GM23248 (cell line): ENCODE results near the gene NPR2. TPM values are rescaled to one million over a fixed set of nuclear protein-coding genes. Genes with fewer than 3 reads are reported as not detected.

ENCODE experiments used
- DNase-seq: peaks from one replicate; pipeline ENCODE4 v3.0.0-alpha.2; 2015
- H2AFZ ChIP-seq: fragments of 200-600 bp; sonication (generic); 2 replicates; pipeline ENCODE4 v1.6.1; 2016; ENCODE audit warnings: antibody characterized with exemption
- H3F3A ChIP-seq: fragments of 200-600 bp; sonication (generic); 2 replicates; pipeline ENCODE4 v1.6.1; 2016; ENCODE audit warnings: mild to moderate bottlenecking, antibody characterized with exemption, mixed run types; ENCODE audit not compliant: insufficient read depth
- H3K27ac ChIP-seq: fragments of 200-600 bp; sonication (generic); 2 replicates; pipeline ENCODE4 v1.5.1; 2016; ENCODE audit warnings: mild to moderate bottlenecking
- H3K27me3 ChIP-seq: fragments of 200-600 bp; sonication (generic); replicated peaks from 2 replicates; pipeline ENCODE4 v1.6.1; 2016; ENCODE audit warnings: mild to moderate bottlenecking; ENCODE audit not compliant: insufficient read depth
- H3K36me3 ChIP-seq: fragments of 200-600 bp; sonication (generic); 2 replicates; pipeline ENCODE4 v1.6.1; 2016; ENCODE audit warnings: low read depth, mild to moderate bottlenecking
- H3K4me1 ChIP-seq: fragments of 200-600 bp; sonication (generic); 2 replicates; pipeline ENCODE4 v1.6.1; 2016; ENCODE audit warnings: mild to moderate bottlenecking; ENCODE audit not compliant: insufficient read depth
- H3K4me2 ChIP-seq: fragments of 200-600 bp; sonication (generic); one replicate; pipeline ENCODE4 v1.6.1; 2016; ENCODE audit warnings: mild to moderate bottlenecking; ENCODE audit not compliant: unreplicated experiment
- H3K4me3 ChIP-seq: fragments of 200-600 bp; sonication (generic); 2 replicates; pipeline ENCODE4 v1.5.1; 2016; ENCODE audit warnings: mild to moderate bottlenecking
- H3K79me2 ChIP-seq: fragments of 200-600 bp; sonication (generic); 2 replicates; pipeline ENCODE4 v1.6.1; 2016; ENCODE audit warnings: mild to moderate bottlenecking; ENCODE audit not compliant: insufficient read depth
- H3K9ac ChIP-seq: fragments of 200-600 bp; sonication (generic); 2 replicates; pipeline ENCODE4 v1.6.1; 2016; ENCODE audit warnings: mild to moderate bottlenecking
- H3K9me2 ChIP-seq: fragments of 200-600 bp; sonication (generic); 2 replicates; pipeline ENCODE4 v1.6.1; 2016; ENCODE audit warnings: mixed run types, mild to moderate bottlenecking, moderate library complexity; ENCODE audit not compliant: insufficient read depth
- H3K9me3 ChIP-seq: fragments of 200-600 bp; sonication (generic); one replicate; pipeline ENCODE4 v1.6.1; 2017; ENCODE audit warnings: low read depth
- H4K20me1 ChIP-seq: fragments of 200-600 bp; sonication (generic); 2 replicates; pipeline ENCODE4 v1.6.0; 2016; ENCODE audit not compliant: insufficient read depth
- EZH2 ChIP-seq: fragments of 200-600 bp; sonication (generic); IDR thresholded peaks from 2 replicates; pipeline ENCODE4 v1.6.1; 2018; ENCODE audit warnings: antibody characterized with exemption, mild to moderate bottlenecking; ENCODE audit not compliant: insufficient read depth, poor library complexity, severe bottlenecking
- EZH2phosphoT487 ChIP-seq: fragments of 200-600 bp; sonication (generic); IDR thresholded peaks from 2 replicates; pipeline ENCODE4 v1.6.1; 2018; ENCODE audit warnings: antibody characterized with exemption, moderate library complexity, mild to moderate bottlenecking, low read depth; ENCODE audit not compliant: insufficient read depth
- WGBS, 2 experiments: methylation state at CpG; one replicate each; pipeline ENCODE4 v1.1.6; 2015 to 2017; ENCODE audit warnings: low lambda C conversion rate in 2 of 2, low coverage in 1 of 2; ENCODE audit errors: missing lambda C conversion rate in 2 of 2; 5-methylcytosine and 5-hydroxymethylcytosine counted together
- in situ Hi-C: fragments of 300-500 bp; cut with MboI; formaldehyde crosslinking; loops from 2 replicates; pipeline ENCODE4 v1.15.0; 2020
- polyA plus RNA-seq: library from polyadenylated mRNA; unstranded; fragments of >200 nt; fragmentation: Nextera tagmentation; extraction: Ambion mirVana; gene quantifications from 2 replicates; pipeline ENCODE4 v1.2.1, GENCODE V29; 2016
- total RNA-seq: library from RNA; depleted of rRNA; stranded (reverse); fragments of >200 nt; shearing (Covaris generic); gene quantifications from 2 replicates; pipeline ENCODE4 v1.2.3, GENCODE V29; 2014

The NPR2 gene
- total and polyA plus RNA-seq, 2 experiments from 2014 or later, result 11.8 to 26.9 TPM

- Histone ChIP-seq H3K27me3 (no peaks in the 10 kb centered on the region), H3F3A (peaks cover 29% of the 10 kb centered on the region), H3K79me2 (no peaks in the 10 kb centered on the region), H3K4me1 (peaks cover 21% of the 10 kb centered on the region), H3K4me2 (no peak overlapping the region), H3K9me2 (no peaks in the 10 kb centered on the region), H2AFZ (no peak overlapping the region), H3K4me3 (no peak overlapping the region), H4K20me1 (no peaks in the 10 kb centered on the region), H3K9ac (no peak overlapping the region), H3K36me3 (no peaks in the 10 kb centered on the region), H3K27ac (no peak overlapping the region), H3K9me3 (no peaks in the 10 kb centered on the region)
- DNase-seq, result no peak
- TF ChIP-seq EZH2, result no peak
- no peak for TF ChIP-seq EZH2phosphoT487
- in situ Hi-C loops, result no loop called here
- WGBS, 2 experiments, result 87 to 89% methylated on average over 15 of the region's 15 CpGs
These were observed 49.7 kb downstream of the NPR2 start for GRCh38 chr9:35840881-35841644.

GRCh38 chr9:35841645-35841900 lies 50.2 kb downstream of the NPR2 start:
- TF ChIP-seq EZH2, result no peak
- no peak for TF ChIP-seq EZH2phosphoT487
- WGBS, 2 experiments, result 68 to 69% methylated on average over 5 of the region's 5 CpGs
- no peaks in the 10 kb centered on the region for H3K9me2 ChIP-seq
- no peak overlapping the region for H3K4me2 ChIP-seq
- no peaks in the 10 kb centered on the region for H3K36me3 ChIP-seq
- H3F3A ChIP-seq, result peaks cover 29% of the 10 kb centered on the region
- H3K9ac ChIP-seq, result no peak overlapping the region
- no peak for DNase-seq
- no peak overlapping the region for H2AFZ ChIP-seq
- in situ Hi-C loops, result no loop called here
- peaks cover 21% of the 10 kb centered on the region for H3K4me1 ChIP-seq
- no peaks in the 10 kb centered on the region for H3K9me3 ChIP-seq
- no peaks in the 10 kb centered on the region for H4K20me1 ChIP-seq
- no peaks in the 10 kb centered on the region for H3K79me2 ChIP-seq
- H3K27ac ChIP-seq, result no peak overlapping the region
- H3K27me3 ChIP-seq, result no peaks in the 10 kb centered on the region
- H3K4me3 ChIP-seq, result no peak overlapping the region

DNA sequence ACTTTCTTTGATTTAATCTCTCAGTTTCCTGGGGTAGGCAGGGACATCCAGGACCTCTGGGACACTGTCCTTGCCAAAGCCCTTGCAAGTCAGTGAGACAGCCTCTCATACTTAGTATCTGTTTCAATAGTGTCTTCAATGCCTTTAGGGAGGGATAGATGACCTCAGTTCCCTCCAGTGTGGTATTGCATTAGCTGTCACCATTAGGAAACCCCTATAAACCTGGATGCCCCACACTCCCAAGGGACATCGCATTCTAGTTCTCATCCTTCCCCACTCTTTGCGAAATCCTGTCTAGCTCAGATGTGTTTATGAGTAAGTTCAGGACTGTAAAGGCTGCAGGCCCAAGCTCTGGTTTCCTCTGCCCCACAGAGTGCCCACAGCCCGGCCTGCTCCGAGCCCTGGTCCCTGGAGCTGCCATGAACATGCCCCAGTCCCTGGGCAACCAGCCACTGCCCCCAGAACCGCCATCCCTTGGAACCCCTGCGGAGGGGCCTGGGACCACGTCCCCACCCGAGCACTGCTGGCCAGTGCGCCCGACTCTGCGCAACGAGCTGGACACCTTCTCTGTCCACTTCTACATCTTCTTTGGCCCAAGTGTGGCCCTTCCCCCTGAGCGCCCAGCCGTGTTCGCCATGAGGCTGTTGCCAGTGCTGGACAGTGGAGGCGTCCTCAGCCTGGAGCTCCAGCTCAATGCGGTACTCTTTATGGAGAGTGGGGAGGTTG lies 50.8 kb downstream of the NPR2 start:
- 72 to 75% methylated on average over 17 of the region's 17 CpGs for WGBS, 2 experiments
- no peak for TF ChIP-seq EZH2phosphoT487
- TF ChIP-seq EZH2, result no peak

GRCh38 chr9:35842795-35843194 lies 51.4 kb downstream of the NPR2 start:
- in situ Hi-C loops, result no loop called here
- Histone ChIP-seq H4K20me1 (no peaks in the 10 kb centered on the region), H3K79me2 (no peaks in the 10 kb centered on the region), H3K9me2 (no peaks in the 10 kb centered on the region), H3K4me1 (peaks cover 26% of the 10 kb centered on the region), H3K9me3 (no peaks in the 10 kb centered on the region), H3K4me3 (no peak overlapping the region), H3K4me2 (no peak overlapping the region), H3K9ac (no peak overlapping the region), H3K27me3 (no peaks in the 10 kb centered on the region), H3K36me3 (no peaks in the 10 kb centered on the region), H2AFZ (no peak overlapping the region), H3F3A (peaks cover 36% of the 10 kb centered on the region), H3K27ac (no peak overlapping the region)
- 78 to 80% methylated on average over 3 of the region's 3 CpGs for WGBS, 2 experiments
- no peak for TF ChIP-seq EZH2
- TF ChIP-seq EZH2phosphoT487, result no peak
- DNase-seq, result no peak

More for the DNA sequence above, 50.8 kb downstream of the NPR2 start:
- H3K9me2 ChIP-seq, result no peaks in the 10 kb centered on the region
- H3K27me3 ChIP-seq, result no peaks in the 10 kb centered on the region
- peaks cover 30% of the 10 kb centered on the region for H3F3A ChIP-seq
- H3K4me1 ChIP-seq, result peaks cover 21% of the 10 kb centered on the region
- H3K36me3 ChIP-seq, result no peaks in the 10 kb centered on the region
- no peak overlapping the region for H2AFZ ChIP-seq
- no peak overlapping the region for H3K4me2 ChIP-seq
- no peaks in the 10 kb centered on the region for H4K20me1 ChIP-seq
- peak; percentile 50 for DNase-seq
- H3K27ac ChIP-seq, result no peak overlapping the region
- H3K9ac ChIP-seq, result no peak overlapping the region
- no peak overlapping the region for H3K4me3 ChIP-seq
- H3K9me3 ChIP-seq, result no peaks in the 10 kb centered on the region
- in situ Hi-C loops, result no loop called here
- no peaks in the 10 kb centered on the region for H3K79me2 ChIP-seq
